ENCODE data around the gene MIX23. TPM values are rescaled to one million over a fixed set of nuclear protein-coding genes. Genes with fewer than 3 reads are reported as not detected.

MIX23 gene
- total and polyA plus RNA-seq, 10 of the 15 experiments (the other 5 are each of a cell fraction or from before 2014, with no cell fraction given) = 30.0 to 176 (median 62.4) TPM

DNA sequence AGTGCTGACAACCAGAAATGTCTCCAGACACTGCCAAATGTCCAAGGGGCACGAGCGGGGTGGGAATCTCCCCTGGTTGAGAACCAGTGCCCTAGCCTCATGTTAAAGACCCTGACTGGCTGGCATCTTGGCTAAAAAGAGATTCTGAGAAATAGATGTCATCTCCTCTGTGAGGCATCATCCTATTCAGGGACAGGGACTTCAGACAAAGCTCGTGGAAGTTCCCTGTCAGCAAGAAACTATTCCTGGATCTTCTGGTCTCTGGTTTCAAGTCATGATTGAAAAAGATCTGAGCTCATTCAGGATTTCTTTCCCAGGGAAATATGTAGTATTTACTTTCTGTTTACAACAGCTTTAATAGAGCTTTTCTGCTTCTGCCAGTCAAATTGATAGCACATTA, 22.0 kb upstream of the MIX23 start:
- Histone ChIP-seq H3K4me3 (no peak overlapping the region), H3K4me1 (ENCODE audit: control insufficient read depth, insufficient read depth, low read length) (no peaks in the 10 kb centered on the region), H3K36me3 (ENCODE audit: control insufficient read depth in 2 of 2, insufficient read depth in 2 of 2, low read length in 1 of 2) (peaks cover 5 to 18% of the 10 kb centered on the region in 2 experiments), H3K9me3 (replicated peaks; ENCODE audit: control insufficient read depth, insufficient read depth, low read length) (no peaks in the 10 kb centered on the region), H2AFZ (ENCODE audit: control insufficient read depth, low read depth, low read length) (no peak overlapping the region), H3K9ac (ENCODE audit: control insufficient read depth, insufficient read depth, low read length) (no peak overlapping the region), H3K79me2 (ENCODE audit: control insufficient read depth, insufficient read depth, low read length) (no peaks in the 10 kb centered on the region), H3K4me2 (ENCODE audit: control insufficient read depth, insufficient read depth) (no peak overlapping the region), H3K27me3 (replicated peaks in 1 of 2; ENCODE audit: control insufficient read depth in 2 of 2, insufficient read depth in 2 of 2, low read length in 1 of 2) (no peaks in the 10 kb centered on the region), H3K27ac (ENCODE audit: control insufficient read depth, insufficient read depth) (no peak overlapping the region), H4K20me1 (ENCODE audit: control insufficient read depth, insufficient read depth) (no peaks in the 10 kb centered on the region)
- in situ Hi-C loops (cut with MboI) = no loop called here
- ATAC-seq (no peak), DNase-seq (ENCODE audit: low read depth, low spot score) (no peak), FAIRE-seq (no peak)
- WGBS (ENCODE audit: insufficient coverage, insufficient replicate concordance, low lambda C conversion rate, missing lambda C conversion rate) = 97% methylated on average over 3 of the region's 3 CpGs
- ChIA-PET POLR2A (interaction anchor here (1.6 to 1.7 kb wide), 2 partner anchors 11 to 19 kb away, joined by 4 to 8 read pairs; partner anchors contain the start of gene WDR5B), CTCF (interaction anchor here (1.2 to 5.4 kb wide), 5 partner anchors 11 to 55 kb away, joined by 3 to 28 read pairs (median 4); partner anchors contain the start of genes FAM162A and WDR5B), RAD21 (ENCODE audit: unreplicated experiment) (interaction anchor here (0.9 to 1.9 kb wide), 3 partner anchors 22 to 174 kb away, joined by 3 to 5 read pairs (median 3); partner anchors contain the start of gene MIX23), SMC1A (ENCODE audit: uncharacterized antibody, unreplicated experiment) (interaction anchor here (0.6 to 7.4 kb wide), 6 partner anchors 9 to 132 kb away, joined by 3 to 70 read pairs (median 5); no protein-coding TSS in a partner anchor)
- no TSS peak for BruUV-seq (replicated peaks)
- intact Hi-C loops (cut with micrococcal nuclease; ENCODE audit: unreplicated experiment) = no loop called here
- TF ChIP-seq STAT3 (IDR thresholded peaks at IDR 0.05; ENCODE audit: low read depth, low read length) (no peak), FOS (IDR thresholded peaks at IDR 0.05; ENCODE audit: borderline replicate concordance, extremely low read depth, insufficient read length) (no peak), YY1 (IDR thresholded peaks at IDR 0.05; ENCODE audit: low read depth, low read length) (no peak), TCF7 (IDR thresholded peaks at IDR 0.05; ENCODE audit: borderline replicate concordance) (no peak), BCL11A (IDR thresholded peaks at IDR 0.05; ENCODE audit: low read depth, low read length) (no peak), HDAC6 (IDR thresholded peaks at IDR 0.05; ENCODE audit: unreplicated experiment) (no peak), ZNF592 (IDR thresholded peaks at IDR 0.05) (no peak), KAT2A (conservative IDR thresholded peaks at IDR 0.05; ENCODE audit: control insufficient read depth, low read depth, low read length) (no peak), HDGF (IDR thresholded peaks at IDR 0.05) (no peak), MTA2 (IDR thresholded peaks at IDR 0.05; ENCODE audit: low read depth) (no peak), POU2F2 (IDR thresholded peaks at IDR 0.05; ENCODE audit: borderline replicate concordance, low read depth, low read length) (no peak), SMAD5 (IDR thresholded peaks at IDR 0.05; ENCODE audit: low read depth) (no peak), KDM1A (IDR thresholded peaks at IDR 0.05; ENCODE audit: borderline replicate concordance) (no peak)
- TF ChIP-seq, protein P1, sequence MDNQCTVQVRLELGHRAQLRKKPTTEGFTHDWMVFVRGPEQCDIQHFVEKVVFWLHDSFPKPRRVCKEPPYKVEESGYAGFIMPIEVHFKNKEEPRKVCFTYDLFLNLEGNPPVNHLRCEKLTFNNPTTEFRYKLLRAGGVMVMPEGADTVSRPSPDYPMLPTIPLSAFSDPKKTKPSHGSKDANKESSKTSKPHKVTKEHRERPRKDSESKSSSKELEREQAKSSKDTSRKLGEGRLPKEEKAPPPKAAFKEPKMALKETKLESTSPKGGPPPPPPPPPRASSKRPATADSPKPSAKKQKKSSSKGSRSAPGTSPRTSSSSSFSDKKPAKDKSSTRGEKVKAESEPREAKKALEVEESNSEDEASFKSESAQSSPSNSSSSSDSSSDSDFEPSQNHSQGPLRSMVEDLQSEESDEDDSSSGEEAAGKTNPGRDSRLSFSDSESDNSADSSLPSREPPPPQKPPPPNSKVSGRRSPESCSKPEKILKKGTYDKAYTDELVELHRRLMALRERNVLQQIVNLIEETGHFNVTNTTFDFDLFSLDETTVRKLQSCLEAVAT (IDR thresholded peaks at IDR 0.05) = no peak
- TF ChIP-seq, protein P2, sequence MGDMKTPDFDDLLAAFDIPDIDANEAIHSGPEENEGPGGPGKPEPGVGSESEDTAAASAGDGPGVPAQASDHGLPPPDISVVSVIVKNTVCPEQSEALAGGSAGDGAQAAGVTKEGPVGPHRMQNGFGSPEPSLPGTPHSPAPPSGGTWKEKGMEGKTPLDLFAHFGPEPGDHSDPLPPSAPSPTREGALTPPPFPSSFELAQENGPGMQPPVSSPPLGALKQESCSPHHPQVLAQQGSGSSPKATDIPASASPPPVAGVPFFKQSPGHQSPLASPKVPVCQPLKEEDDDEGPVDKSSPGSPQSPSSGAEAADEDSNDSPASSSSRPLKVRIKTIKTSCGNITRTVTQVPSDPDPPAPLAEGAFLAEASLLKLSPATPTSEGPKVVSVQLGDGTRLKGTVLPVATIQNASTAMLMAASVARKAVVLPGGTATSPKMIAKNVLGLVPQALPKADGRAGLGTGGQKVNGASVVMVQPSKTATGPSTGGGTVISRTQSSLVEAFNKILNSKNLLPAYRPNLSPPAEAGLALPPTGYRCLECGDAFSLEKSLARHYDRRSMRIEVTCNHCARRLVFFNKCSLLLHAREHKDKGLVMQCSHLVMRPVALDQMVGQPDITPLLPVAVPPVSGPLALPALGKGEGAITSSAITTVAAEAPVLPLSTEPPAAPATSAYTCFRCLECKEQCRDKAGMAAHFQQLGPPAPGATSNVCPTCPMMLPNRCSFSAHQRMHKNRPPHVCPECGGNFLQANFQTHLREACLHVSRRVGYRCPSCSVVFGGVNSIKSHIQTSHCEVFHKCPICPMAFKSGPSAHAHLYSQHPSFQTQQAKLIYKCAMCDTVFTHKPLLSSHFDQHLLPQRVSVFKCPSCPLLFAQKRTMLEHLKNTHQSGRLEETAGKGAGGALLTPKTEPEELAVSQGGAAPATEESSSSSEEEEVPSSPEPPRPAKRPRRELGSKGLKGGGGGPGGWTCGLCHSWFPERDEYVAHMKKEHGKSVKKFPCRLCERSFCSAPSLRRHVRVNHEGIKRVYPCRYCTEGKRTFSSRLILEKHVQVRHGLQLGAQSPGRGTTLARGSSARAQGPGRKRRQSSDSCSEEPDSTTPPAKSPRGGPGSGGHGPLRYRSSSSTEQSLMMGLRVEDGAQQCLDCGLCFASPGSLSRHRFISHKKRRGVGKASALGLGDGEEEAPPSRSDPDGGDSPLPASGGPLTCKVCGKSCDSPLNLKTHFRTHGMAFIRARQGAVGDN (IDR thresholded peaks at IDR 0.05) = no peak

Data from GM12878 (cell line).